Bone marrow (tissue), 2 donors: Measurements from ENCODE around the gene UPF1.
"Not testable (repeated sequence)": the region's sequence is repeated elsewhere in the genome, so short reads cannot be mapped to it uniquely, and the experiment has no call there.

Source experiments
- DNase-seq, 2 donors: peaks; one replicate each; lab custom pipeline; 2025; lab: John Stamatoyannopoulos, UW

The UPF1 gene

DNA sequence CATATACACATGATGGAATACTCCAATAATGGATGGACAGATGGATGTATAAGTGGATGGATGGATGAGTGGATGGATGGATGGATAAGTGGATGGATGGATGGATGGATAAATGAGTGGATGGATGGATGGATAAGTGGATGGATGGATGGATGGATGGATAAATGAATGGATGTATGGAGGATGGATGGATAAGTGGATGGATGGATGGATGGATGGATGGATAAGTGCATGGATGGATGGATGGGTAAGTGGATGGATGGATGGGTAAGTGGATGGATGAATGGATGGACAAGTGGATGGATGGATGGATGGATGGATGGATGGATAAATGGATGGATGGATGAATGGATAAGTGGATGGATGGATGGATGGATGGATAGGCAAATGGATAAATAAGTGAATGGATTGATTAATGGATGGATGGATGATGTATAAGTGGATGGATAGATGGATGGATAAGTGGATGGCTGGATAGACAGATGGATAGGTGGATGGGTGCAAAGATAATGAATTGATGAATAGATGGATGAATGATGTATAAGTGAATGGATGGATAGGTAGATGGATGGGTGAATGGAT is 32.3 kb upstream of the UPF1 start:
- no peak for DNase-seq

DNA sequence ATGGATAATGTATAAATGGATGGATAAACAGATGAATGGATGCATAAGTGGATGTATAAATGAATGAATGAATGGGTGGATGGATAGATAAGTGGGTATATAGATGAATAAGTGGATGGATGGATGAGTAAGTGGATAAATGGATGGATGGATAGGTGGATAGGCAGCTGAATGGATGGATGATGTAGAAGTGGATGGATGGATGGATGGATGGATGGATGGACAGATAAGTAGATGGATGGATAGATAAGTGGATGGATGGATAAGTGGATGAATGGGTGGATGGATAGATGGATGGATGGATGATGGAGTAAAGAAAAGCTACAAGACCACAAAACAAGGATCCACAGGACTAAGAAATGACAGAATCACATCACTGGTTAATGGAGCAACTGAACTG is 31.7 kb upstream of the UPF1 start:
- DNase-seq: no peak

DNA sequence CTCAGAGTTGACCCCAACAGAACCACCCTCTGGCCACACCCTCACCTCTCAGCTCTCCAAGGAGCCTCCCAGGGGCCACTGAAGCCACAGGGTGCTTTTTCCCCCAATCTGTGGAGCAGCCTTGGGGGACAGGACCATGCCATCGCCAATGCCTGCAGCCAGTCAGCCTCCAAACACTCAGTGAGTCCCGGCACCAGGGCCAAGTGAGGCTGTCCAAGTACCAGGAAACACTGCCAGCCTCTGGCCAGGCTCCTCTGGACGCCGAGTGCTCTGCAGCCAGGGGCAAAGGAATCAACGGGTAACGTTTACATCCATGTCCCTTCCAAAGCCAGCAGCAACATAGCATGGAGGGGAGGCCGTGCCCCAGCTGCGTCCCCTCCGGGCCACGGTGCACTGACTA is 31.1 kb upstream of the UPF1 start:
- DNase-seq: no peak

DNA sequence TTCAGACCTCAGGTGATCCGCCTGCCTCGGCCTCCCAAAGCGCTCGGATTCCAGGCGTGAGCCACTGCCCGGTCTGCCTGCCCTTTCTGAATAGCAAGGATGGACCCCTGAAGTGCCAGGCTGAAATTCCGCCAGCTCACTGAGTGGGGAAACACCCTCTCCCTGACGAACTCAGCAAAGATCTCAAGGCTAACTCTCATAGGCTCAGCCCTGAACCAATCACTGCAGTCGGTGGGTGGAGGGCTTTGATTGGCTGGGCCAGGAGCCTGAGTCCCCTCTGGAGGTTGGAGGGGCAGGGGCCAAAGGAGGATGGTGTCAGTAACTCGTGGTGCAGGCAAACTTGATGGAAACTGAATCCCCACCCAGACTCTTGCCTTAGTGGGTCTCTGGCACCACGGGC is 29.4 kb upstream of the UPF1 start:
- DNase-seq: no peak

DNA sequence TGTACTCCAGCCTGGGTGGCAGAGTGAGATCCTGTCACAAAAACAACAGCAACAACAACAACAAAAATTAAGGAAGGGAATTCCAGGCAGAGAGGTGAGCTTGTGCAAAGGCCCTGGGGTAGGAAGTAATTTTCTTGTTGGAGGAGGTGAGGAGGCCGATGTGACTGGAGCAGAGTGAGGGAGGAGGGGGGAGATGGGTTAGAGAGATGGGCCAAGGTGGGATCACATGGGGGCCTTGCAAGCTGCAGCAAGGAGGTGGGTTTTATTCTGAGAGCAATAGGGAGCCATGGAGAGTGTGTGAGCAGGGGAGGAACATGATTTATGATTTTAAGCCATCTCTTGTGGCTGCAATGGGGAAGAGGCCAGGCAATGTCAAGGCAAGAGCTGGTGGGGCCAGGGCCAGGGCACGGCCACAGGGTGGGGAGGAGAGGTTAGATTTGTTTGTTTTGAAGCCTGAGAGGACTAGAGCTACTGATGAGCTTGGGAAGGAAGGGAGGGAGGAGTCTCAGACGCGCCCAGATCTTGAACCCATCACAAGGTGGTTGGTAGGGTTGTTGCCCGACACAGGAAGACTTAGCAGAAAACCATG is 28.1 kb upstream of the UPF1 start:
- no peak for DNase-seq

DNA sequence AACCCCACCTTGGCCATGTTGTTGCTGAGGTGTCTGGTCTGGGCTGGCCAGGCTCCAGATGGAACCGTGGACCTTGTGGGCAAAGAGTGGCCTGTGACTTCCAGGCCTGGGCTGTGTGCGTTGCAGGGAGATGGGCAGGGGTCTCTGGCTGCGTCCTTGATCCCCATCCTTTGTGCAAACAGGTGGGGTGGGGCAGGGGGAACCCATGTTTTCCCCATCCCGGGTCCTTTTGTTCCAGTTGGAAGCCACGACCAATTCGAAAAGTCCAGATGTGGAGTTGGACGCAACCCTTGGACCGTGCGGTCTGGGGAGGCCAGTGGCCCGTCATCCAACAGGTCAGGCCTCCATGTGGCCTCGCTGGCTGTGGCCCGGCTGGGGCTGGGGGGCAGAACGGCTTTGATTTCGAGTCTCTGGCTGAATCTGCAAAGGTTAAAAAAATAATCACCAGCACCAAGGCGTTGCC is 27.6 kb upstream of the UPF1 start:
- no peak for DNase-seq

DNA sequence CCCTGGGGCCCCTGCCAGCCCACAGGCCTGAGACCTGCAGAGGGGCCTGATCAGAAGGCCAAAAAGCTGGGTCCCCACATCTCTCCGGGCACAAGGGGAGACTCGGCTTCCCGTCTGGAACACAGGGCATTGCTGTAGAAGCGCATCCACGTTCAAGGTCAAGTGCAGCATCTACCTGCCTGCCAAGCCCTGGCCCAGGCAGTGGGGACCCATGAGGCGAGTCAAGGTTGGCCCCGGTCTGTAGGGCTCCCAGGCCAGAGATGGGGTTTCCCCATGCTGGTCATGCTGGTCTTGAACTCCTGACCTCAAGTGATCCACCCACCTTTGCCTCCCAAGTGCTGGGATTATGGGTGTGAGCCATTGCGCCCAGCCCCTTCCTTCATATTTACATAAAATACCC is 27.1 kb upstream of the UPF1 start:
- DNase-seq: no peak

DNA sequence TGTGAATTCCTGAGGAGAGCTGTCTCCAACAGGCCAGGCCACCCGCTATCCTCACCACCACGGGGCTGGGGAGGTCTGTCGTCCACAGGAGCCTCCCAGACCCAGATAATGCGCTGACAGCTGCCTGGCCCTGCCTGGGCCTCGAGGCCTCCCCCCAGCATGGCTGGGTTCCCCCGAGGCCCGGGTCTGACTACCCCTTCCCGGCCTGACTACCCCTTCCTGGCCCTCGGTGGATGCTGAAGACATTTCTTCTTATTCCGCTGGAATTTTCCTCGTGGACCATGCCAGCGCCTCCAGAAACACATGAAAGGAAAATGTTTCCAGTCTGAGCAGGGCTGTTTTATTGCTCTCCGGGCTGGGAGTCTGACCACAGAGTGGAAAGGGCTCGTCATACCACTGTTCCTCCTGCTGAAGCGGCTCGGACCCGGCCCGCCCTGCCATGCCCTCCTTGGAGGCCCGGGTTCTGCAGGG is 23.9 kb upstream of the UPF1 start:
- DNase-seq: no peak

DNA sequence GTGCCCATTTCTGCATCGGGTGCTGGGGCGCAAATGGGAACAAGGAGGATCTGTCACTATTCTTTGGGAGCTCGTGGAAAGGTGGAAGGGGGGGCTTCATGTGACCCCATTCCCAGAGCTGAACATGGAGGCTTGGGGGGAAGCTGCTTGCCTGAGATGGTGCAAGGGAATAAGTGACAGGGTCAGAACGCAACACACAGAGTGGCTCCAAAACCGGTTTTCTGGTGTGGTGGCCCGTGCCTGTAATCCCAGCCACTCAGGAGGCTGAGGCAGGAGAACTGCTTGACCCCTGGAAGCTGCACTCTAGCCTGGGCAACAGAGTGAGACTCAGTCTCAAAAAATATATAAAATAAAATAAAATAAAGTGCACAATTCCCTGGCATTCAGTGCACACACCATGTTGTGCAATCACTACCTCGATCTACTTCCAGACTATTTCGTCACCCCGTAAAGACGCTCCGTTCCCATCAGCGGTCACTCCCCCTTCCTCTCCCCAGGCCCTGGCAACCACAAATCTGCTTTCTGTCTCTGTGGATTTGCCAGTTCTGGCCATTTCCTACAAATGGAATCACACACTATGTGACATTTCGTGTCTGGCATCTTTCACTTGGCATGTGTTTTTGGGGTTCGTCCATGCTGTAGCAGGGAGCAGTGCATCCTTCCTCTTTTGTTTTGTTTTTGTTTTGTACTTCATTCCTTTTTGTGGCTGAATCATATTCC is 22.4 kb upstream of the UPF1 start:
- peak in 1 of 2 donors; percentile 19 for DNase-seq

DNA sequence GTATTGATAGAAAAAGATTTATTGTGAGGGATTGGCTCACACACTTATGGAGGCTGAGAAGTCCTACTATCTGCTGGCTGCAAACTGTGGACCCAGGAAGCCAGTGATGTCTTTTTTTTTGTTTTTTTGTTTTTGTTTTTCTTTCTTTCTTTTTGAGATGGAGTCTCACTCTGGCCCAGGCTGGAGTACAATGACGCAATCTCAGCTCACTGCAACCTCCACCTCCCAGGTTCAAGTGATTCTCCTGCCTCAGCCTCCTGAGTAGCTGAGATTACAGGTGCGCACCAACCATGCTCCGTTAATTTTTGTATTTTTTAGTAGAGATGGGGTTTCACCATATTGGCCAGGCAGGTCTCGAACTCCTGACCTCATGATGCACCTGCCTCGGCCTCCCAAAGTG is 20.1 kb upstream of the UPF1 start:
- not testable (repeated sequence) for DNase-seq

DNA sequence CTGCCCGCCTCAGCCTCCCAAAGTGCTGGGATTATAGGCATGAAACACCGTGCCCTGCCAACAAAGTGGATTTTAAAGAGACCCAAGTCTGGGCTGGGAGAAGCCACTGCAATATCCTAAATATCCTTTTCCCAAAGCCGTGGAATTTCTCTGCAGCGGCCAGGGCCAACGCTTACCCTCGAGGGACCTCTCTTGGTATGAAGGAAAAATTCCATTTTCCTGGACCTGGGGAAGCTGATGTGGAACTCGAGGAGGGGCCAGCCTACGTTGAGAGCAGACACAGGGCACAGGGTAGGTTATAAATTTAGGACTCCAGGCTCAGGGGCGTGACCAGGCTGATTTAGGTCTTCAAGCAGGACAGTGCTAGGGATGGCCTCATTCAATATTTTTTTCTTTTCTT is 17.7 kb upstream of the UPF1 start:
- DNase-seq: no peak

DNA sequence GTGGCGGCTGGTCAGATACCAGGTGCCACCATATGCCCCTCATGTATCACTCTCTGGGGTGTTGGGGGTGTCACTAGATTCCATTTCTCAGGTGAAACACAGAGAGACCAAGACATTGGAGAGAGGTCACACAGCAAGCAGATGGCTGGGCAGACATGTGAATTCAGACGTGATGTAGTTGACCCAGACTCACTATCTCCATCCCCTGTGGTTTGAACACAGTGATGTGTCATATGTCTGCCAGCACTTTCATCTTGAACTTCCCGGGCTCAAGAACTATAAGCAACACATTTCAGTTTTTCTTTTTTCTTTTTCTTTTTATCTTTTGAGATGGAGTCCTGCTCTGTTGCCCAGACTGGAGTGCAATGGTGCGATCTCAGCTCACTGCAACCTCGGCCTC is 16.1 kb upstream of the UPF1 start:
- no peak for DNase-seq

DNA sequence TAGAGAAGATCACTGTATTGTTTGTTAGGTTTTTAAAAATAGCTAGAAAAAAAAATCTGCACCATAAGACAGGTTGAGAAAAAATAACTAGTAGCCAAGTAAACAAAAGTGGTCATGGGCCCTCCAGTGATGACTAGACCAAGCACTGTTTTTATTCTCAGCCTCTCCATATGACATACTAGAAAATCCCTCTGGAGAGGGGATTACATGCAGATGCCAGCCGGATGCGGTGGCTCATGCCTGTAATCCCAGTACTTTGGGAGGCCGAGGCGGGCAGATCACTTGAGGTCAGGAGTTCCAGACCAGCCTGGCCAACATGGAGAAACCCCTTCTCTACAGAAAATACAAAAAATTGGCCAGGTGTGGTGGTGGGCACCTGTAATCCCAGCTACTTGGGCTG is 15.1 kb upstream of the UPF1 start:
- DNase-seq: not testable (repeated sequence)

DNA sequence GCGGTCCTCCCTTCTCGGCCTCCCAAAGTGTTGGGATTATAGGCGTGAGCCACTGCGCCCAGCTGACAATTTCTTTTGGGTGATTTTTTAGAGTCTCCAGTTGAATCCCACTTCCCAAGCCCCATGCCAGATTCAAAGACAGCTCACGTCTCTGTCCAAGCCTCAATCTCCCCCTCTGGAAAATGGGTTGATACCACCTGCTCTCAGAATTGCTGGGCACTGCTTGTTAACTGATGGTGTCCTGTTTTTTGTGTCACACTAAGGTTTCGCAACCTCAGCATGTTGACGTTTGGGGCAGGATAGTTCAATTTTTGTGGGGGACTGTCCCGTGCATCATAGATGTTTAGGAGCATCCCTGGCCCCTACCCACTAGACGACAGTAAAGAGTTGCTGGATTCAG is 14.2 kb upstream of the UPF1 start:
- no peak for DNase-seq

DNA sequence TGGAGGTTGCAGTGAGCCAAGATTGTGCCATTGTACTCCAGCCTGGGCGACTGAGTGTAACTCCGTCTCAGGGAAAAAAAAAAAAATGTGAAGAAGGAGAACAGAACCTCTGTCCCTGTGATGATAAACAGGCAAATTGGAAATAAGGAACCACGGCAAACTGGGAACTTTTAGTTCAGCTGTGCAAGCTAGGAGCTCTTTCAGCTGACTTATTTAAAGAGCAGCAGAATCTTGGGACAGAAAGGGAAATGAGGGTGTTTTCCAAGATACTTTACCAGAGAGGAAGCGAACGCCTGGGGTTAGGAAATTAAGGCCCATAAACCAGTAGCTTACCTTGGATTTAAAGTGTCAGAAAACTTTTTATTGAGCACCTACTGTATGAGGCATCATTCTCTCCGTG is 3.0 kb upstream of the UPF1 start:
- no peak for DNase-seq

DNA sequence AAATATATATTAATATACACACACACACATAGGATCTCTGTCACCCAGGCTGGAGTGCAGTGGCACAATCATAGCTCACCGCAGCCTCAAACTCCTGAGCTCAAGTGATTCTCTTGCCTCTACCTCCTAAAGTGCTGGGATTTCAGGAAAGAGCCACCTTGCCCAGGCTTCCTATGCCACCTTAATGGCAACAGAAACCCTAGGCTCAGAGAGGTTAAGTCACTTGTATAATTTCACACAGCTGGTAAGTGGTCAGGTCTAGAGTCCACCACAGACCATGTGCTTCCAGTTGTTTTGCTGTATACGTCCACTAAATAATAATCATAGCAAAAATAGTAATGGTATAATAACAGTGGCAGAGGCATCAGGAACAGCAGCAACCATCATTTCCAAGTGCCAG is 1.3 kb upstream of the UPF1 start:
- DNase-seq: no peak

DNA sequence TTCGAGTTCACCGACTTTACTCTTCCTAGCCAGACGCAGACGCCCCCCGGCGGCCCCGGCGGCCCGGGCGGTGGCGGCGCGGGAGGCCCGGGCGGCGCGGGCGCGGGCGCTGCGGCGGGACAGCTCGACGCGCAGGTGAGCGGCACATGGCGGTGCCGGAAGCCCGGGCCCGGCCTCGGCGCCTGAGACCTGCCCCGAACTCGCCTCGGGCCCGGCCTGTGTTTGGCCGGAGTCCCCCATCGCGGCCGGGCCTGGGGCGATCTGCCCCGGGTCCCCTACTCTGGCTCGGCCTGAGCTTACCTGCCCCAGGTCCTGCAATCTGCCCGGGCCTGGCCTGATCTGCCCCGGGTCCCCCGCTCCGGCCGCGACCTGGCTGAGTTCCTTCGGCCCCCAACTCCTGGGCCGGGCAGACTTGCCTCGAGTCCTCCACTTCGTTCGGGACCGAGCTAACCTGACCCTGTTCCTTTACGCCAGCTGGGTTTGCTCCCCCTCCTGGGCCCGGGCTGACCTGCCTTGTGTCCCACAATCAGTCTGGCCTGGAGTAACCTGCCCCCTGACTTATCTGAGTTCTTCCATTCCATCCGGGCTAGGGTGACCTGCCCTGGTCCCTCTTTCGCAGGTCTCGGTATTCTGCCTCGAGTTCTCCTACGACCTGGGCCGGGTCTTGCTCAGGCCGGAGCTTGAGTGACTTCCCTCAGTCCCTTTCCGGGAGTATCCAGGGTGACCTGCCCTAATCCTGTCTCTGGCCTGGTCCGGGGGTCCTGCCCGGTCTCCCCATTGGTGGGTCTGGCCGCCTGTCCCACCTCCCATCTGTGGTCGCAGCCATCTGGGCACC is 764 bp downstream of the UPF1 start:
- DNase-seq: peak in 1 of 2 donors; percentile 20

DNA sequence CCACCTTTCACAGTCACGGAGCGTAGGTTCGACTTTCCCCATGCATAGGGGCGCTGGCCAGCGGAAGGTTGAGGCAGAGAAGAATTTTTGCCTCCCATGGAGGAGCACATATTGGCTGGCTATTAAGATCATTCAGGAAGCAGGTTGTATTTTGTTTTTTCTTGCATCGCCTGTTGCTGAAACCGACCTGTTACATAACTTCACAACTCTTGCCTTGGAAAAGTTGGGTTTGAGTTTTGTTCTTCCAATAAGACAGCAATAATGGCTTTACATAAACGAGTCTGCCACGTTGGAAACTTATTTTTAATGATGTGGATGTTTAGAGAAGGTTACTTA is 1.4 kb downstream of the UPF1 start:
- DNase-seq: no peak

DNA sequence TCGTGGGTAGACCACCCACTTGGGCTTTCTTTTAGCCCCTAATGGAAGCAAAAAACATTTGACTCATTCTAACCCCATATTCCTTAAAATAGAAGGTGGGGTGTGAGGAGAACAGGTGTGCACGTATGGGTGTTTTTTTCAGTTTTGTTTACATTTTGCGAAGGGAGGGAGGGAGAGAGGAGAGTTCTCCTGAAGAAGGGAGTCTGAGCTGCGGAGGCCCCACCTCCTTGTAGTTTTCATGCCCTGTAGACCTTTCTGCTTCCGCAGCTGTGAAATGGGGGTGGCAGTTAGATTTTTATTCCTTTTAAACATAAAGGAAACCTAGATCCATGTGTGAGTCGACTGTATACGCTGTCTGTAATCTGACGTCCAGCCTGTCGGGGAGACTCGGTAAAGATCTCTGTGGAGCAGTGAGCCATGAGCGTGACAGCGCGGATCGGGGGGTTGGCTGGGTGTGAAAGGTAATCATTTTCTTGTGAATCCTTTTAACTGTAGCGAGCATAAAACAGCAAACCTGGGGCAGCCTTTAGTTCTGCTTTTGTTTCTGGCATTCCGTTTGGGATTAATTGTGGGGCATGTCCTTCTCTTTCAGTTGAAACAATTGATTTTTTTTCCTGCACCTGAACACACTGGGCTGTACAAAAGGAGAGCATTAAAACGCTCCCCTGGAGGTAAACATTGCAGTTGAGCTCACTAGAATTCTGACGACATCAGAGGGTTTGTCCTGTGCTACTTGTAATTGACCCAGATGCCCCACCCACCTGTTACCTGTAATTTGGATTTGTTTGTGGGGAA is 2.3 kb downstream of the UPF1 start:
- no peak for DNase-seq

DNA sequence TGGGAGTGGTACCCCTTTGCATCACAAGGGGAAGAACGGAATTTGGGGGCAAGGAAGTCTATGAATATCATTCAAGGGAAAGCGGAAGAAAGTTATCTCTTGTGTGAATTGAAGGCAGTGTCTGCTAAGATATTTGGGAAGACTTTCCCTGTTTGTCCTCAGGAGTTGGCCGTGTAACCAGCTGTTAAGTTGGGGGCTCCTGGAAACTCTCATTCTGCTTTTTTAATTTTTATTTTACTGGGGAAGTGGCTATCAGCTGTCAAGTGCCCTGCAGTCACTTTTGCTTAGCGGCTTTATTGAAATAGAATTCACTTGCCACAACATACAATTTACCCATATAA is 2.9 kb downstream of the UPF1 start:
- DNase-seq: no peak

DNA sequence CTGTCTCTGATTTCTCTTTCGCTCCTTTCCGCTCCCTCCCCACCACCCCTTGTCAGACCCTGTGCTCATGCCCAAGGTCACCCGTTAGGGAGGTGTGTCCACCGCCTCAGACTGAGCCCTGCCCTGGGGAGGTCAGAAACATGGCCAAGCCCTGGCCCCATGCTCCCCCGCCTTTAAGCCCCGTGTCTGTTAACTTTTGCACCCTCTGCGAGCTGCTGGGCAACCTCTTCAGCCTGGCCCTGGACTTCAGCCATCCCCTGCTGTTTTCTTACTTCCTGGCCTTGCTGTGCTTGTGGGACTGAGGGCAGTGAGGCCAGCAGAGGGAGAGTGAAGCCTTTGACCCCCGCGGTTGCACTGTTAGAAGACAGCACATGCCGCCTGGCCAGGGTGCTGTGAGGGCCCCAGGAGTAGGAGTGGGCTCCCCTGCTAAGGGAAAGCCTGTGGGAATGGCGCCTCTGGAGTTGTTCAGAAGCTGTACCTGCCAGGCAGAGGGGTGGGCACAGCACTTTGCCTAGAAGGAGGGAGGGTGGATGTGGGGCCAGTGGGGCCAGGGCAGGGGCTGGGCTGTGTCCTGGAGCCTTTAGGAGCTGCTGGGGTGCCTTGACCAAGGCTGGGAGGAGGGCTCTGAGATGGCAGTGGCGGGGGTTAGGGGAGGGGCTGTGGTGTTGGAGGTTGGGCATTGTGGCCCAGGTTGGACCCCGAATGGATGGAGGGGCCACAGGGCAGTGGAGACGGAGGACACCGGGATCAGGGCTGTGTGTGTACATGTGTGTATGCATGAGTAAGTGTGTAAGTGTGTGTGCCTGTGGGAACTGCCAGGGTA is 7.9 kb downstream of the UPF1 start:
- DNase-seq: no peak
